Measurements from ENCODE around the gene AURKB.
"Not testable (repeated sequence)": the region's sequence is repeated elsewhere in the genome, so short reads cannot be mapped to it uniquely, and the experiment has no call there.

The AURKB gene

DNA sequence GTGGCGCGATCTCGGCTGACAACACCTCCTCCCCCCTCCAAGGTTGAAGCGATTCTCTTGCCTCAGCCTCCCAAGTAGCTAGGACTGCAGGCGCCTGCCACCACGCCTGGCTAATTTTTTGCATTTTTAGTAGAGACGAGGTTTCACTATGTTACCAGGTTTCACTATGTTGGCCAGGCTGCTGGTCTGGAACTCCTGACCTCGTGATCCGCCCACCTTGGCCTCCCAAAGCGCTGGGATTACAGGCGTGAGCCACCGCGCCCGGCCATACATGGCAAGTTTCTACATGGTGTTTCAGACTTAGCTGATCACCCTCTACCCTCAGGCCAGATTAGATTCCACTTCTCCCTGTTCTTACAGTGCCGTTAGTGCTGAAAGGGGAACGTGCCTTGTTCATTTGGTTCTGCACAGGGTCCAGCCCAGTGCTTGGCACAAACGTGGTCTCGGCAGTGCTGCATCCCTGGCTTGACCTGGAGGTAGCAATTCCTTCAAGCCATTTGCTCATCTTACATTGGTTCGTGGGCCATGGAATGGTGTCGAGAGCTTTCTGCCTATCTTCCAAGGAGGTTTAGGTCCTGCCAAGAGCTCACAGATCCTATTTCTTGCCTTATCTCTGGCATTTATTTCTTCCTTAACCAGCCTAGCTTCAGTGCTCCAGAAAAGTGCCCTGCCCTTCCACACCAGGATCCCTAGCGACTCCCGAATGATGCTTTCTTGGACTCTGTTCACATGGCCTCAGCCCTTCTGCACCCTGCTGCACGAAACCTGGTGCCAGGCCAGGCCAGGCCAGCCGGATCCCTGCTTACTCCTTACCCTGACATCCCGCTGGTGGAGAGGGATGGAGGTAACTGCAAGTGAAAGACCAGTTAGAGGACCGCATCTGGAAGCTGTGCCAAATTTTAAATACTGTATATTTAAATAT is 14.8 kb upstream of the AURKB start:
- DNase-seq: no peak

DNA sequence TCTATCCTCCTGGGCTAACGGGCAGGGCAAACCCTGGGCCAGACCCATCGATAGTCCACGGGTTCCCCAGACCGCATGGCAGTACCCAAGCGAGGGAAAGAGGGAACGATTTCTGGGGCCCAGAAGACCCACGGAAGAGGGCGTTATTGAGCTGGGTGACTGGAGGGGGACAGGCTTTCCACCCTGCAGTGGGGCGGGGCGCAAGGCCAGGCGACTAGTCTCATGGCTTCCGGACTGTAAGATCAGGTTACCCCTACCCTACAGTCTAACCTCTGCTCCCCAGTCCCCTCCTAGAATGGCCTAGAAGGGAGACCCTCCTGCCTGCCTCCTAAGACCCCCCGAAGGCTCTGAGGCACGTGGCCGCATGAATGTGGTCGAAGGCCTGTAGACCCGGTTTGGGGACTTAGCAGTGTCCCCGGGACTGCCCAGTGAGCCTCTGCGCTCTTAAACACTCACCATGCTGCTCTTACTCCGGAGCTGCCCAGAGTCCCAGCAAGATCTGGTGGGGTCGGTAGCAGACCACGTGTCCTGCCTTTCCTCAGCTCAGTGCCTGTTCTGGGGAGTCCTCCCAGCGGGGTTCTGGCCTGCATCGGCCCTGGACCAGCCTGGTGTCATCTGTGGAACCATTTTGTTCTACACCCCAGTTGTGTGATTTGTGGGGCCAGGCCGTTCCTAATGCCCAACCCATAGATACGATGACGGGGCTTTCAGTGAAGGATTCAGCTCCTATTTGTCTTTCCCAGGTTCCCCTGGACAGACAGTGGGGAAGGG is 13.2 kb upstream of the AURKB start:
- peak; percentile 68 for DNase-seq

DNA sequence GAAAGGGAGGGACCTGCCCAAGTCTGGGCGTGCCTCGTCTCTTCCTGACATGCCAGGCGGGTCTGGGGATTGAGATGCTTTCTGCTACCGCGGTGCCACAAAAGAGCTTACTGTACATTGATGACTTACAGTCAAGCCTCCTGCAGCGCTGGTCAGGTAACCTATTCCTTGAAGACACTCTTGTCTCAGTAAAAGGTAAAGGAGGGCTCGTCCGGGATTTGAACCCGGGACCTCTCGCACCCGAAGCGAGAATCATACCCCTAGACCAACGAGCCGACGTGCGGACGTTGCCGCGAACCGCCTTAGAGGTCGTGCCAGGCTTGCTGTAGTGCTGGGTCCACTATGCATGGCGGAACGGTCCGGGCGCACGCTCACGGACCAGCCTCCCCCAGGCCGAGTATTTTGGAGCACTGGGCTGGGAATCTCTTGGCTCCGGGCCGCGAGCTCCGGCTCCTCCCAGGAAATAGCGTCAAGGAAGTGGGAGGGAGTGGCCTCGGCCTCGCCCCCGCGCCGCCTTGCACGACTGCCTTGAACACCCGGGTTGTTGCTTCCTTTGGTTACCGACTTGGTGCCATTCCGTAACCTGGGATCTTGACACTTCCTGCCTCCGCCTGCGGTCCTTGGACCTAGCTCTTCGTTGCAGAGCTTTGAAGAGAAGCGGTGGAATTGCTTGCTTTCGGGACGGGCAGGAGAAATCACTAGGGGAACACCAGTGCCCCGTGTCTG is 12.4 kb upstream of the AURKB start:
- DNase-seq: peak; percentile 94

DNA sequence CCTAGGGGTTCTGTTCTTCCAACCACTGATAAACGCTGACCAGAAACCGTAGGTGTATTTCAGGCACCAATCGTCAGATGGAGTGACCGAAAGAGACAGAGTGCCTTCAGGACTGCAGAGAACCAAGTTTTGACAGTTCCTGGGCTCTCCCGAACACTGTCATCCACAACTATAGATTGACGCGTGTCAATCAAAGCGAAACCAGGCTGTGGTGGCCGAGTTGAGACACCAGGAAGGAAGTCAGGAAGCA is 11.9 kb upstream of the AURKB start:
- DNase-seq: no peak

DNA sequence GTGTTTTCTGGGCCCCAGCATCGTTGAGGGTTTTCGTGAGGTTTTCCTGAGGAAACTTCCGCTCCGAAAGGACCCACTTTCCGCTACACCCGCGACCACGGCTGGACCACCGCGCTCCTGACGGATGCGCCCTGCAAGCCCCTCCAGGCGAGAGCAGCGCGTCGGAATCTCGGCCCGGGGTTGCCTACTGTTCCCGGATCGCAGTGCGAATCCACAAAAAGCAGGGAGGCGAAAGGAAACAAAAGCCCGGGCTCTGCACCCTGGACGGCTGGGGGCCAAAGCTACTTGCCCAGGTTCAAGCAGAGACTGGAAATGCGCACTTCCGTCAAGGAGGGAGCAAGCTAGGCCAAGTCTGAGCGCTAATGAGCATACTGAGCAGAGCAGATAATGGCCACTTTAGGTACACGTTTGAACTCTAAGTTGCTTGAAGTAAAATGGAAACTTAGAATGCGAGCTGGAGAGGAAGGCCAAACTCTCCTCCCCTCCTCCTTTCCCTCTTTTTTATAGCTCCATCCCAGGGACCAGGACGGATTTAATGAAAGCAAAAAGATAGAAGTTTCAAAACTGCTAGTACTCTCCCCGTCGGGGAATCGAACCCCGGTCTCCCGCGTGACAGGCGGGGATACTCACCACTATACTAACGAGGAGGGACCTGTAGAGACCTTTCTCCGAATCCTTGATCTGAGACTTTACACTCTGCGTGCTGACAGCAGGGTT is 11.4 kb upstream of the AURKB start:
- DNase-seq: peak; percentile 92

DNA sequence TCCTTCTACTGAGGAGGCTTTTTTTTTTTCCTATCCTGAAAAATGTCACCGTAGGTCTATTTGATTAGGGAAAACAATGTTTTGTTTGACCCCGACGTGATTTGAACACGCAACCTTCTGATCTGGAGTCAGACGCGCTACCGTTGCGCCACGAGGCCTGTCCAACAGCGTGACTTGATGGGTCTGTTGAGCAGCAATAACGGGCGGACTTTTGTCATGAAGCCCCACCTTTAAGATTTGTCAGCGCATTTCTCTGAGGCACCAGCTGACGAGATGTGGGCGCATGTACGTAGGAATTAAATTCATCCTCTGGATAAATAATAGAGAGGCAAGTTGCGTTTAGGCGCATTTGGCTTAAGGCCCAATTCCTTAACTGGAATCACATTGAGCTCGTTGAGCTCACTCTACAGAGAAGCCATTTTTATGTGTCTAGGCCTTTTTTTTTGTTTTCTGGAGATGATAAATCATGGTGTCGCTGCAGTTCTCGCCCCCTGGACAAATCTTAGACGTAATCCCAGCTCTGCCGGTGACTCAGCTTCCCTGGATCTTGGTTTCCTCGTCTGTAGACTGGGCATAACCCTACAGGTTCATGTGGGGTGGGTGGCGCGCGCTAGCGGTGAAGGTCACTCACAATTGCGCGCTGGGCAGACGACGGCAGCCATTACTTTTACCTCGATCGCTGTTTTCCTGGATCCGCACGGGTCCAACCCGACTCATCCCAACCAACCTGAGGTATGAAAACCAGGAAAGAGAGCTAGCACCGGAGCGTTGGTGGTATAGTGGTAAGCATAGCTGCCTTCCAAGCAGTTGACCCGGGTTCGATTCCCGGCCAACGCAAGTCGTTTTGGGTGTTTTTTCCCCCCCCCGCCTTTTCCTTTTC is 10.6 kb upstream of the AURKB start:
- DNase-seq: peak; percentile 92

- DNase-seq: not testable (repeated sequence)
Measured at GRCh38 chr17:8214000-8214399, 3.6 kb upstream of the AURKB start.

- DNase-seq: no peak
Measured at GRCh38 chr17:8212312-8213180, 2.2 kb upstream of the AURKB start.

DNA sequence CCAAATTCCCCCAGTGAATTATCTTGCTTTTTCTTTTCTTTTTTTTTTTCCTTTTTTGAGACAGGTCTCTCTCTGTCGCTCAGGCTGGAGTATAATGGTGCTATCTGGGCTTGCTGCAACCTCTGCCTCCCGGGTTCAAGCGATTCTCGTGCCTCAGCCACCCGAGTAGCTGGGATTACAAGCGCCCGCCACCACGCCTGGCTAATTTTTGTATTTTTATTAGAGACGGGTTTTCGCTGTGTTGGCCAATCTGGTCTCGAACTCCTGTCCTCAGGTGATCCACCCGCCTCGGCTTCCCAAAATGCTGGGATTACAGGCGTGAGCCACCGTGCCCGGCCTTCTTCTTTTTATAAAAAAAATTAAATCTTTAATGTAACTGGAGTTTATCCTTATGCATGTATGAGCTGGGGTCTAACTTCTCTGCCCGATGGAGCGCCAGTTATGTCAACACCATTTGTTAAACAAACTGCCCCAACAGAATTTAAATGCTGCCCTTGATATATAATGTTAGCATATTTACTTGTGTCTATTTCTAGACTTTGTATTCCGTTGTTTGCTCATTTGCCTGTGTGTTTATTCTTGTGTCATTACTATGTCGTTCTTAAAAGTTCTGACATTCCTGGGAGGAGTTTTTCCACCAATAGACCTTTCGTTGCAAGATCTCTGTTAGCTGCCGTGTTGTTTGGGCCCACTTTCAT is 535 bp upstream of the AURKB start:
- DNase-seq: no peak

- no peak for DNase-seq
Measured at GRCh38 chr17:8206536-8206935, 3.8 kb downstream of the AURKB start.

GRCh38 chr17:8204761-8205555 is 5.4 kb downstream of the AURKB start:
- no peak for DNase-seq

GRCh38 chr17:8192070-8192815 is 18.1 kb downstream of the AURKB start:
- DNase-seq: peak; percentile 97

DNA sequence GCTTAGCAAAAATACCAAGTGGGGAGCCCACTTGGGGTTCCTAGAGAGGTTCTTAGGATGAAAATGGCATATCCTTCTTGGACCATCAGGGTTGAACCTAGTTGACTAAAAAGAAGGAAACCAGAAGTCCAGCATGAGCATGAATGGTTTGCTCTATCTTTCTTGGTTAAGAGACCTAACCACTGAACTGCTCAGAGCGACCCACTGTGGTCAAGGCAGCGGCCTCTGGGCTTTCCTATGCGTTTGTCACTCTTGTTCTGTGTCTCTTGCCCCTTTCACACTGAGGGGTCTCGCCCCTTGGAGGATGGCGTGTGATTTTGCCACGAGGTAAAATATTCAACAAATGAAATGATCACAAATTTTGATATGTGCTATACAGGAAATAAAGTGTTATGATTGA is 19.9 kb downstream of the AURKB start:
- DNase-seq: no peak

- peak; percentile 97 for DNase-seq
Measured at GRCh38 chr17:8189711-8190477, 20.5 kb downstream of the AURKB start, which contains the start of gene BORCS6. BORCS6 (minus strand) TSS chr17:8190180; CDS start chr17:8190140, 40 bp downstream.

DNA sequence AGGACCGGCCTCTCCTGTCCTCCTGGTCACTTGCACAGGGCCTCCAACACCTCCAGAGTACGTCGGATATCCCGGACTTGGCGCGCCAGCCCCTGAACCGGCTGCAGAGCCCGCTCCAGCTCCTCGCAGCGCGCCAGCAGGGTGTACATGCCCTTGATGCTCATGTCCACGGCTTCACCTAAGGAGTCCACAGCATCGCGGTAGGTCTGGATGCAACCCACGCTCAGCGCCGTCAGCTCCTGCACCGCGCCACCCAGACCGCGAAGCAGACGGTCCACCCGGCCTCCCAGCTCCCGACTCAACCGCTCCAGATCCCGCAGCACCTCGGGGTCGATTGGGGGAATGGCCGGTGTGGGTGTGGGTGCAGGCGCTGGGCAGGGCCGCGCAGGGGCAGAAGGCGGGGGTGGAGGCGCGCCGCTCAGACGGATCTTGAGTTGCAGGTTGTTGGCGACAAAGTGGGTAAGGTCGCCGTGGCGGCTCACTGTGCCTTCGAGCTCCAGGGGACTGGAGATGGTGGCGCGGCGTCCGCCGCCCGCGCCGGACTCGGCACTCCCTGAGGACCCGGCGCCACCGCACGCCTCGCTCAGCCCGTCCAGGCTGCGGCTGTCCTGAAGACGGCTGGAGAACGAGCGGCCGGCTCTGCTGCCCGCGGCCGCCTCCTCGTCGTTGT is 21.2 kb downstream of the AURKB start:
- no peak for DNase-seq

- DNase-seq: no peak
Measured at GRCh38 chr17:8188263-8188839, 22.0 kb downstream of the AURKB start.
